Endodermal cell (in vitro differentiated cells): ENCODE measurements around the gene F3. TPM values are rescaled to one million over a fixed set of nuclear protein-coding genes. Genes with fewer than 3 reads are reported as not detected.
A peak's percentile ranks its signal among the peaks of the same experiment; 100 is the strongest.

Experiments used
- DNase-seq: peaks from one replicate; pipeline ENCODE4 v3.0.0-alpha.2; 2017
- H3K27ac ChIP-seq: 2 replicates; pipeline ENCODE4 v1.5.1; 2013; ENCODE audit warnings: mild to moderate bottlenecking, low read depth, low read length, moderate library complexity
- H3K27me3 ChIP-seq: 2 replicates; pipeline ENCODE4 v1.6.1; 2013; ENCODE audit warnings: mild to moderate bottlenecking, low read length, moderate library complexity; ENCODE audit not compliant: insufficient read depth, control insufficient read depth, poor library complexity, severe bottlenecking
- H3K36me3 ChIP-seq: 2 replicates; pipeline ENCODE4 v1.7.0; 2013; ENCODE audit warnings: mild to moderate bottlenecking, low read length, moderate library complexity; ENCODE audit not compliant: control insufficient read depth, insufficient read depth
- H3K4me1 ChIP-seq: one replicate; pipeline ENCODE4 v1.7.0; 2013; ENCODE audit warnings: low read length; ENCODE audit not compliant: control insufficient read depth, insufficient read depth
- H3K4me3 ChIP-seq: 2 replicates; pipeline ENCODE4 v1.5.1; 2013; ENCODE audit warnings: mild to moderate bottlenecking, low read length, moderate library complexity
- H3K9ac ChIP-seq: 2 replicates; pipeline ENCODE4 v1.6.1; 2013; ENCODE audit warnings: mild to moderate bottlenecking, low read length, moderate library complexity; ENCODE audit not compliant: poor library complexity, severe bottlenecking; ENCODE audit errors: extremely low read depth
- H3K9me3 ChIP-seq: 2 replicates; pipeline ENCODE4 v1.6.1; 2013; ENCODE audit warnings: mild to moderate bottlenecking, low read length, moderate library complexity; ENCODE audit not compliant: control insufficient read depth
- H3K27ac Mint-ChIP-seq: 2 replicates; pipeline ENCODE4 v1.8.0; 2020; ENCODE audit warnings: mixed read lengths
- H3K27me3 Mint-ChIP-seq: 2 replicates; pipeline ENCODE4 v1.8.0; 2021; ENCODE audit warnings: mild to moderate bottlenecking, mixed read lengths; ENCODE audit not compliant: insufficient read depth
- H3K36me3 Mint-ChIP-seq: 2 replicates; pipeline ENCODE4 v1.8.0; 2020; ENCODE audit warnings: low read depth, mixed read lengths
- H3K4me1 Mint-ChIP-seq: 2 replicates; pipeline ENCODE4 v1.8.0; 2020; ENCODE audit warnings: mixed read lengths
- H3K4me3 Mint-ChIP-seq: 2 replicates; pipeline ENCODE4 v1.8.0; 2020; ENCODE audit warnings: mild to moderate bottlenecking, moderate library complexity, mixed read lengths
- H3K9me3 Mint-ChIP-seq: 2 replicates; pipeline ENCODE4 v1.8.0; 2020; ENCODE audit warnings: mild to moderate bottlenecking, mixed read lengths
- WGBS, 2 experiments: methylation state at CpG; one replicate each; pipeline versions ENCODE4 v1.1.5 to v1.1.7; 2013; ENCODE audit warnings: missing lambda C conversion rate in 2 of 2, mixed read lengths in 1 of 2; ENCODE audit not compliant: insufficient coverage in 1 of 2, insufficient read length in 1 of 2; 5-methylcytosine and 5-hydroxymethylcytosine counted together
- total RNA-seq, 2 donors: library from RNA; stranded (reverse); fragmentation: NEBNext Ultra II Directional in 1 of 2; extraction: Animal tissue kit (Norgen Biotek cat#: 25700) in 1 of 2; gene quantifications; 2 replicates in 1 of 2; 3 replicates in 1 of 2; pipeline ENCODE4 v1.2.1, GENCODE V29; 2021
- TF ChIP-seq, protein P1 (sequence below): fragments of 200-600 bp; sonication (generic); conservative IDR thresholded peaks from 2 replicates; pipeline ENCODE4 v1.5.0; 2021; ENCODE audit warnings: antibody characterized with exemption, mild to moderate bottlenecking

F3 gene
- total RNA-seq, 2 donors from 2014 or later: 27.6 to 38.1 TPM

DNA sequence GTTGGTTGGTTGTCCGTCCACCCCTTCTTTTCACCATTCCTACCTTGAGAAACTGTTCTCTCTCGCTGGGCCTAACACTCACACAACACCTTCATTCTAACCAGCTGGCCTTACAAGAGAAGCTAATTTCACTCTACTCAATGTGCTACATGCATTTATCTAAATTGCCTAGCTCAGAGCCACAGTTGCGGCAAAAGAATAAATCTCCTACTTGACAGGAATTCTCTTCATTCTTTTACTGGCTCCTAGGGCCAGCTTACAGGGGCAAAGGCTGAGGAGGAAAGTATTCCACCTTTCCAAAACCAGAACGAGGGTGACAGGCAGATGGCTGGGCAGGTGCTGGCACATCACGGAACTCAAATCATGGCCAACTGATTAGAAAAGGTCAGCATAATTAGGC lies 6.5 kb downstream of the F3 start:
- no peaks in the 10 kb centered on the region for H3K9me3 ChIP-seq
- H3K36me3 ChIP-seq: peaks cover 77% of the 10 kb centered on the region
- 91 to 93% methylated on average over 4 to 5 of the region's 5 CpGs for WGBS, 2 experiments
- no peak for DNase-seq
- H3K27me3 ChIP-seq: peaks cover 17% of the 10 kb centered on the region
- Mint-ChIP-seq H3K27me3 (peaks cover 4% of the 10 kb centered on the region), H3K4me3 (no peak overlapping the region), H3K36me3 (peaks cover 74% of the 10 kb centered on the region), H3K27ac (no peak overlapping the region), H3K4me1 (peaks cover 34% of the 10 kb centered on the region), H3K9me3 (no peaks in the 10 kb centered on the region)
- no peak overlapping the region for H3K27ac ChIP-seq
- no peak overlapping the region for H3K4me3 ChIP-seq
- peaks cover 10% of the 10 kb centered on the region for H3K4me1 ChIP-seq
- TF ChIP-seq, protein P1, sequence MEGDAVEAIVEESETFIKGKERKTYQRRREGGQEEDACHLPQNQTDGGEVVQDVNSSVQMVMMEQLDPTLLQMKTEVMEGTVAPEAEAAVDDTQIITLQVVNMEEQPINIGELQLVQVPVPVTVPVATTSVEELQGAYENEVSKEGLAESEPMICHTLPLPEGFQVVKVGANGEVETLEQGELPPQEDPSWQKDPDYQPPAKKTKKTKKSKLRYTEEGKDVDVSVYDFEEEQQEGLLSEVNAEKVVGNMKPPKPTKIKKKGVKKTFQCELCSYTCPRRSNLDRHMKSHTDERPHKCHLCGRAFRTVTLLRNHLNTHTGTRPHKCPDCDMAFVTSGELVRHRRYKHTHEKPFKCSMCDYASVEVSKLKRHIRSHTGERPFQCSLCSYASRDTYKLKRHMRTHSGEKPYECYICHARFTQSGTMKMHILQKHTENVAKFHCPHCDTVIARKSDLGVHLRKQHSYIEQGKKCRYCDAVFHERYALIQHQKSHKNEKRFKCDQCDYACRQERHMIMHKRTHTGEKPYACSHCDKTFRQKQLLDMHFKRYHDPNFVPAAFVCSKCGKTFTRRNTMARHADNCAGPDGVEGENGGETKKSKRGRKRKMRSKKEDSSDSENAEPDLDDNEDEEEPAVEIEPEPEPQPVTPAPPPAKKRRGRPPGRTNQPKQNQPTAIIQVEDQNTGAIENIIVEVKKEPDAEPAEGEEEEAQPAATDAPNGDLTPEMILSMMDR: no peak
- H3K9ac ChIP-seq: no peak overlapping the region

DNA sequence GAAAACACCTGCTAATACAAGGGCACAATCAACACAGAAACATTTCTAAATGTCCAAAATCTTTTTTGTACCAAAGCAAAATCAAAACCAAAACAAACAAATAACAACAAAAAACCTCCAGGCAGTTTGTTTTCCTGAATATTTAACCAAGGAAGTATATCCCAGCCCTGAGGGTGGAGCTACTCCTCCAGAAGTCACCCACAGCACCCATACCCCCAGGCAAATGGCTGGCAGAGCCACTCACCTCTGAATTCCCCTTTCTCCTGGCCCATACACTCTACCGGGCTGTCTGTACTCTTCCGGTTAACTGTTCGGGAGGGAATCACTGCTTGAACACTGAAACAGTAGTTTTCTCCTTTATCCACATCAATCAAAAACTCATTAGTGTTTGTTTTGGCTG lies 9.5 kb downstream of the F3 start:
- TF ChIP-seq, protein P1: peak; percentile 35
- 86% methylated on average over 3 of the region's 3 CpGs; no CpG with 5 or more reads in 1 of the 2 experiments for whole genome bisulfite sequencing, 2 experiments
- Histone ChIP-seq H3K9me3 (no peaks in the 10 kb centered on the region), H3K36me3 (peaks cover 75% of the 10 kb centered on the region), H3K4me1 (no peaks in the 10 kb centered on the region), H3K27ac (no peak overlapping the region), H3K9ac (no peak overlapping the region), H3K27me3 (peaks cover 8% of the 10 kb centered on the region), H3K4me3 (no peak overlapping the region)
- no peak overlapping the region for H3K4me3 Mint-ChIP-seq
- peaks cover 63% of the 10 kb centered on the region for H3K36me3 Mint-ChIP-seq
- peaks cover 17% of the 10 kb centered on the region for H3K4me1 Mint-ChIP-seq
- no peak for DNase-seq
- H3K27ac Mint-ChIP-seq: no peak overlapping the region
- H3K9me3 Mint-ChIP-seq: no peaks in the 10 kb centered on the region
- no peaks in the 10 kb centered on the region for H3K27me3 Mint-ChIP-seq

DNA sequence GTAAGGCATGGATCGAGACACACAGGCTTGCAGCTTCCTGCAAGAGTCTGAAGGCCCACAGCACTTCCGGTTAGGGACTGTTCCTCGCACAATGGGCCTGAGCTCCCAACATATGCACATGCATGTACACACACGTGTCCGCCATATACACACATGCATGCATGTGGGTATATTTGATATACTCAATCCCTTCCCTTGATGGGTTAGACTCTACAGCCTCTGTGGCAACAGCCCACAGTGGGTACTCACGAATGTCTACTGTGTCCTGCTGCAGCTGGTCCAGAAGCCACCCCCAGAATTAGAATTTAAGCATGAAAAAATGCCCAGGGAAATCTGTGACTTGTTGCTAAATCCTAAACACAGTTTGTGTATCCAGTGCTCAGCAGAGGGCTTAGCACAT lies 9.9 kb downstream of the F3 start:
- TF ChIP-seq, protein P1: no peak
- no peaks in the 10 kb centered on the region for H3K9me3 ChIP-seq
- WGBS, 2 experiments: 96 to 97% methylated on average over 4 to 6 of the region's 6 CpGs
- Mint-ChIP-seq H3K27ac (no peak overlapping the region), H3K36me3 (peaks cover 61% of the 10 kb centered on the region), H3K4me1 (peaks cover 13% of the 10 kb centered on the region), H3K27me3 (no peaks in the 10 kb centered on the region), H3K4me3 (no peak overlapping the region), H3K9me3 (no peaks in the 10 kb centered on the region)
- no peak for DNase-seq
- peaks cover 4% of the 10 kb centered on the region for H3K27me3 ChIP-seq
- H3K4me1 ChIP-seq: no peaks in the 10 kb centered on the region
- H3K36me3 ChIP-seq: peaks cover 71% of the 10 kb centered on the region
- H3K9ac ChIP-seq: no peak overlapping the region
- no peak overlapping the region for H3K27ac ChIP-seq
- no peak overlapping the region for H3K4me3 ChIP-seq
